Erythroblast (primary cell): Measurements from ENCODE around the gene TTLL3.

Experiments
- GATA1 ChIP-seq: IDR thresholded peaks from 2 replicates; pipeline ENCODE4 v1.6.1; 2011; ENCODE audit warnings: low read depth, mild to moderate bottlenecking, control low read depth, low read length, moderate library complexity
- POLR2A ChIP-seq: IDR thresholded peaks from 2 replicates; pipeline ENCODE4 v1.6.1; 2011; ENCODE audit warnings: mild to moderate bottlenecking, low read length

DNA sequence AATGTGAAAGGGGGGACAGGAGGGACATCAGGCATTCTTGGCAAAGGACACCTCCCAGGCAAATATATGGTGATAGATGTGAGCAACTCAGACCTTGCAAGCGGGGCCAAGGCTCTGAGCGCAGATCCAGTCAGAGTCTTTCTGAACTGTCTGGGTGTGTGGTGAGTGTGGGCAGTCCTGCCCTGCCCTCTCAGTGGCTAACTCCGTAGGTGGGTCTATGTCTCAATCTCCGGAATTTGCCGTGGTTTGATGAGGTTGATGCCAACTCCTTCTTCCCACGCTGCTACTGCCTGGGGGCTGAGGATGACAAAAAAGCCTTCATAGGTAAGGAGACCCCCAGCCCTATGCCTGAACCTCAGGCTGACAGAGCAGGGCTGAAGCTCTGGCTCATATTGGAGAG, 7.4 kb downstream of the TTLL3 start:
- TF ChIP-seq POLR2A (no peak), GATA1 (no peak)
